ENCODE results near the gene CCDC9B.

CCDC9B gene

DNA sequence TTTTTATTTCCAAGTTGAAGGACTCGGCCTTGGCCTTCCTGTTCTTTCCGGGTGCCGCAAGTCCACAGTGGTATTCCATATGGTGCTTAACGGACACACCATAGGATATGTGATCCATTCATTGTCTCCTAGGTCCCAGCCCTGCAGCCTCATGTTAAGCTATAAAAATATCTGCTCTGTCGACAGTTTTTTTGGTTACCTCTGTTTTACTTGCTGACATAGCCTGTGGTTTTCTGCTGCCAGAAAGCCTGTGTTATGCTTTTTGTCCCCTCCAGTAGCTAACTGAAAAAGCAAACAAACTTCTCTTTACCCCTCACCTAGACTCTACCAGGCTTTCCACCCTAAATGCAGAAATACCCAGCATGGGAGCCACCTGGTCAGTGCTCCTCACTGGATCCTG, 12.0 kb downstream of the CCDC9B start:
- TF ChIP-seq ESRRG (CRISPR knock-in tag; IDR thresholded peaks at IDR 0.05) (no peak), ARNTL (CRISPR knock-in tag; IDR thresholded peaks at IDR 0.05; ENCODE audit: borderline replicate concordance, low read depth) (no peak), ISL1 (CRISPR knock-in tag; IDR thresholded peaks at IDR 0.05) (no peak), SNAI2 (CRISPR knock-in tag; IDR thresholded peaks at IDR 0.05) (no peak), ZNF70 (CRISPR knock-in tag; IDR thresholded peaks at IDR 0.05) (no peak), GLIS3 (CRISPR knock-in tag; IDR thresholded peaks at IDR 0.05) (no peak), ZNF565 (CRISPR knock-in tag; conservative IDR thresholded peaks at IDR 0.05; ENCODE audit: low read depth) (no peak), ZNF8 (CRISPR knock-in tag; IDR thresholded peaks at IDR 0.05) (no peak), RARB (CRISPR knock-in tag; IDR thresholded peaks at IDR 0.05) (no peak)
- TF ChIP-seq, protein P1, sequence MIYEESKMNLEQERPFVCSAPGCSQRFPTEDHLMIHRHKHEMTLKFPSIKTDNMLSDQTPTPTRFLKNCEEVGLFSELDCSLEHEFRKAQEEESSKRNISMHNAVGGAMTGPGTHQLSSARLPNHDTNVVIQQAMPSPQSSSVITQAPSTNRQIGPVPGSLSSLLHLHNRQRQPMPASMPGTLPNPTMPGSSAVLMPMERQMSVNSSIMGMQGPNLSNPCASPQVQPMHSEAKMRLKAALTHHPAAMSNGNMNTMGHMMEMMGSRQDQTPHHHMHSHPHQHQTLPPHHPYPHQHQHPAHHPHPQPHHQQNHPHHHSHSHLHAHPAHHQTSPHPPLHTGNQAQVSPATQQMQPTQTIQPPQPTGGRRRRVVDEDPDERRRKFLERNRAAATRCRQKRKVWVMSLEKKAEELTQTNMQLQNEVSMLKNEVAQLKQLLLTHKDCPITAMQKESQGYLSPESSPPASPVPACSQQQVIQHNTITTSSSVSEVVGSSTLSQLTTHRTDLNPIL (CRISPR knock-in tag; IDR thresholded peaks at IDR 0.05; ENCODE audit: low read depth) = no peak
- TF ChIP-seq, protein P2, sequence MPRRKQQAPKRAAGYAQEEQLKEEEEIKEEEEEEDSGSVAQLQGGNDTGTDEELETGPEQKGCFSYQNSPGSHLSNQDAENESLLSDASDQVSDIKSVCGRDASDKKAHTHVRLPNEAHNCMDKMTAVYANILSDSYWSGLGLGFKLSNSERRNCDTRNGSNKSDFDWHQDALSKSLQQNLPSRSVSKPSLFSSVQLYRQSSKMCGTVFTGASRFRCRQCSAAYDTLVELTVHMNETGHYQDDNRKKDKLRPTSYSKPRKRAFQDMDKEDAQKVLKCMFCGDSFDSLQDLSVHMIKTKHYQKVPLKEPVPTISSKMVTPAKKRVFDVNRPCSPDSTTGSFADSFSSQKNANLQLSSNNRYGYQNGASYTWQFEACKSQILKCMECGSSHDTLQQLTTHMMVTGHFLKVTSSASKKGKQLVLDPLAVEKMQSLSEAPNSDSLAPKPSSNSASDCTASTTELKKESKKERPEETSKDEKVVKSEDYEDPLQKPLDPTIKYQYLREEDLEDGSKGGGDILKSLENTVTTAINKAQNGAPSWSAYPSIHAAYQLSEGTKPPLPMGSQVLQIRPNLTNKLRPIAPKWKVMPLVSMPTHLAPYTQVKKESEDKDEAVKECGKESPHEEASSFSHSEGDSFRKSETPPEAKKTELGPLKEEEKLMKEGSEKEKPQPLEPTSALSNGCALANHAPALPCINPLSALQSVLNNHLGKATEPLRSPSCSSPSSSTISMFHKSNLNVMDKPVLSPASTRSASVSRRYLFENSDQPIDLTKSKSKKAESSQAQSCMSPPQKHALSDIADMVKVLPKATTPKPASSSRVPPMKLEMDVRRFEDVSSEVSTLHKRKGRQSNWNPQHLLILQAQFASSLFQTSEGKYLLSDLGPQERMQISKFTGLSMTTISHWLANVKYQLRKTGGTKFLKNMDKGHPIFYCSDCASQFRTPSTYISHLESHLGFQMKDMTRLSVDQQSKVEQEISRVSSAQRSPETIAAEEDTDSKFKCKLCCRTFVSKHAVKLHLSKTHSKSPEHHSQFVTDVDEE (CRISPR knock-in tag; IDR thresholded peaks at IDR 0.05) = no peak
- ATAC-seq = no peak

DNA sequence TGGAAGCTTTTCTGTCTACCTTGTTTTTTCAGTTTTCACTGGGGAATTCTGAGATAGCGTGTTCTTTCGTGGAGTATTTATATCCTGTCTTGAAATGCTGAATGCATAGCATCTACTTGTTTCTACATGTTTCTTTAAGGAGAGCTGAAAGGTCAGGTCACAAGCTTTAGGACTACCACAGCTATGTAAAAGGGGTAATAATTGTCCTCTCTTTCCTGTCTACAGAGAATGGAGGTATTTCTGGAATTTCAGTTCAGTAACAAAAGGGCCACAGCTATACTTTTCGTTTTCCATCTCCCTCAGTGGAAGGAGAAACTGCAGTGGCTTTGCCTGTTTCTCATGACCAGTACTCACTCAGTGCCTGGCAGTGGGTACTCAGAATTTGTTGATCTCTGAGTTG, 12.6 kb downstream of the CCDC9B start:
- no peak; the same call in 2 of the 3 replicates for ATAC-seq
- TF ChIP-seq TOX (CRISPR knock-in tag; IDR thresholded peaks at IDR 0.05; ENCODE audit: borderline replicate concordance) = no peak
- TF ChIP-seq, protein P2 (CRISPR knock-in tag; IDR thresholded peaks at IDR 0.05) = no peak
- TF ChIP-seq, protein P3, sequence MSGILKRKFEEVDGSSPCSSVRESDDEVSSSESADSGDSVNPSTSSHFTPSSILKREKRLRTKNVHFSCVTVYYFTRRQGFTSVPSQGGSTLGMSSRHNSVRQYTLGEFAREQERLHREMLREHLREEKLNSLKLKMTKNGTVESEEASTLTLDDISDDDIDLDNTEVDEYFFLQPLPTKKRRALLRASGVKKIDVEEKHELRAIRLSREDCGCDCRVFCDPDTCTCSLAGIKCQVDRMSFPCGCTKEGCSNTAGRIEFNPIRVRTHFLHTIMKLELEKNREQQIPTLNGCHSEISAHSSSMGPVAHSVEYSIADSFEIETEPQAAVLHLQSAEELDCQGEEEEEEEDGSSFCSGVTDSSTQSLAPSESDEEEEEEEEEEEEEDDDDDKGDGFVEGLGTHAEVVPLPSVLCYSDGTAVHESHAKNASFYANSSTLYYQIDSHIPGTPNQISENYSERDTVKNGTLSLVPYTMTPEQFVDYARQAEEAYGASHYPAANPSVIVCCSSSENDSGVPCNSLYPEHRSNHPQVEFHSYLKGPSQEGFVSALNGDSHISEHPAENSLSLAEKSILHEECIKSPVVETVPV (CRISPR knock-in tag; IDR thresholded peaks at IDR 0.05) = no peak
- TF ChIP-seq, protein P4, sequence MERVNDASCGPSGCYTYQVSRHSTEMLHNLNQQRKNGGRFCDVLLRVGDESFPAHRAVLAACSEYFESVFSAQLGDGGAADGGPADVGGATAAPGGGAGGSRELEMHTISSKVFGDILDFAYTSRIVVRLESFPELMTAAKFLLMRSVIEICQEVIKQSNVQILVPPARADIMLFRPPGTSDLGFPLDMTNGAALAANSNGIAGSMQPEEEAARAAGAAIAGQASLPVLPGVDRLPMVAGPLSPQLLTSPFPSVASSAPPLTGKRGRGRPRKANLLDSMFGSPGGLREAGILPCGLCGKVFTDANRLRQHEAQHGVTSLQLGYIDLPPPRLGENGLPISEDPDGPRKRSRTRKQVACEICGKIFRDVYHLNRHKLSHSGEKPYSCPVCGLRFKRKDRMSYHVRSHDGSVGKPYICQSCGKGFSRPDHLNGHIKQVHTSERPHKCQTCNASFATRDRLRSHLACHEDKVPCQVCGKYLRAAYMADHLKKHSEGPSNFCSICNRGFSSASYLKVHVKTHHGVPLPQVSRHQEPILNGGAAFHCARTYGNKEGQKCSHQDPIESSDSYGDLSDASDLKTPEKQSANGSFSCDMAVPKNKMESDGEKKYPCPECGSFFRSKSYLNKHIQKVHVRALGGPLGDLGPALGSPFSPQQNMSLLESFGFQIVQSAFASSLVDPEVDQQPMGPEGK (CRISPR knock-in tag; IDR thresholded peaks at IDR 0.05; ENCODE audit: borderline replicate concordance) = no peak
- TF ChIP-seq SNAI2 (CRISPR knock-in tag; IDR thresholded peaks at IDR 0.05) = no peak
- no peak for TF ChIP-seq ZNF70 (CRISPR knock-in tag; IDR thresholded peaks at IDR 0.05)
- TF ChIP-seq, protein P5, sequence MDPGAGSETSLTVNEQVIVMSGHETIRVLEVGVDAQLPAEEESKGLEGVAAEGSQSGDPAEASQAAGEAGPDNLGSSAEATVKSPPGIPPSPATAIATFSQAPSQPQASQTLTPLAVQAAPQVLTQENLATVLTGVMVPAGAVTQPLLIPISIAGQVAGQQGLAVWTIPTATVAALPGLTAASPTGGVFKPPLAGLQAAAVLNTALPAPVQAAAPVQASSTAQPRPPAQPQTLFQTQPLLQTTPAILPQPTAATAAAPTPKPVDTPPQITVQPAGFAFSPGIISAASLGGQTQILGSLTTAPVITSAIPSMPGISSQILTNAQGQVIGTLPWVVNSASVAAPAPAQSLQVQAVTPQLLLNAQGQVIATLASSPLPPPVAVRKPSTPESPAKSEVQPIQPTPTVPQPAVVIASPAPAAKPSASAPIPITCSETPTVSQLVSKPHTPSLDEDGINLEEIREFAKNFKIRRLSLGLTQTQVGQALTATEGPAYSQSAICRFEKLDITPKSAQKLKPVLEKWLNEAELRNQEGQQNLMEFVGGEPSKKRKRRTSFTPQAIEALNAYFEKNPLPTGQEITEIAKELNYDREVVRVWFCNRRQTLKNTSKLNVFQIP (CRISPR knock-in tag; IDR thresholded peaks at IDR 0.05; ENCODE audit: borderline replicate concordance, low read depth) = no peak
- no peak for TF ChIP-seq RARB (CRISPR knock-in tag; IDR thresholded peaks at IDR 0.05)
- no peak for TF ChIP-seq ZNF8 (CRISPR knock-in tag; IDR thresholded peaks at IDR 0.05)

DNA sequence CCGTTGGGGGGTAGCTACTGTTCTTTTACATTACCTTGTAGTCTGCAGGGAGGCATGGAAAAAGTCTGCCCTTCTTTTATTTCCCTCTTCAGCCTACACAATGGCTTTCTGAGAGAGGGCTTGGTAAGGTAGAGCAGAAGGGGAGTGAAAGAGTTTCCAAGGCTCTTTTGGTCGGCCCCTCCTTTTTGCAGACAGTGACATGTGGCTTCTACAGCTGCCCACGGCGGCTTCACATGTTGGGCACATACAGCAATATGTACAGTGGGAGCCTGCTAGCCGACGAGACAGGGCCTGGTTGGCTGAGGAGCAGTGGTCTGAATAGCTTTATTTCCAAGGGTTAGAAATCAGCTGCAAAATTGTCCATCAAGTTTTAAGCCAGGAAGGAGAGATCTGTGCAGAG, 13.3 kb downstream of the CCDC9B start:
- no peak for TF ChIP-seq GLIS3 (CRISPR knock-in tag; IDR thresholded peaks at IDR 0.05)
- ATAC-seq = no peak

All from SK-N-SH treated with all-trans-retinoic acid at 6 μM for 48 hours (cell line).